GM12864 (cell line): ENCODE measurements around the gene IQGAP2.

Source experiments
- DNase-seq: peaks from one replicate; pipeline ENCODE4 v3.0.0-alpha.2; 2011; ENCODE audit warnings: low read depth
- H3K4me3 ChIP-seq: 2 replicates; pipeline ENCODE4 v1.5.1; 2011; ENCODE audit warnings: mild to moderate bottlenecking, low read depth, low read length, control low read depth
- CTCF ChIP-seq: IDR thresholded peaks from 2 replicates; pipeline ENCODE4 v1.5.1; 2011; ENCODE audit warnings: low read depth, mild to moderate bottlenecking, moderate library complexity, low read length, control low read depth, inconsistent platforms; ENCODE audit errors: missing control alignments

Gene IQGAP2

GRCh38 chr5:76652809-76653414 lies 249.8 kb downstream of the IQGAP2 start:
- no peak for TF ChIP-seq CTCF
- H3K4me3 ChIP-seq: no peak overlapping the region
- no peak for DNase-seq

- TF ChIP-seq CTCF: no peak
- DNase-seq: no peak
- no peak overlapping the region for H3K4me3 ChIP-seq
Observed at GRCh38 chr5:76657091-76657490, 254.0 kb downstream of the IQGAP2 start.

GRCh38 chr5:76657683-76658311 lies 254.7 kb downstream of the IQGAP2 start:
- no peak overlapping the region for H3K4me3 ChIP-seq
- DNase-seq: no peak
- TF ChIP-seq CTCF: no peak

- TF ChIP-seq CTCF: no peak
- DNase-seq: no peak
- no peak overlapping the region for H3K4me3 ChIP-seq
Observed at GRCh38 chr5:76660360-76660759, 257.3 kb downstream of the IQGAP2 start.

- TF ChIP-seq CTCF: no peak
- H3K4me3 ChIP-seq: no peak overlapping the region
Observed at GRCh38 chr5:76662521-76662920, 259.4 kb downstream of the IQGAP2 start.

GRCh38 chr5:76663573-76663972 lies 260.5 kb downstream of the IQGAP2 start:
- DNase-seq: no peak
- H3K4me3 ChIP-seq: no peak overlapping the region
- no peak for TF ChIP-seq CTCF

More at GRCh38 chr5:76662521-76662920, 259.4 kb downstream of the IQGAP2 start:
- no peak for DNase-seq

- no peak for TF ChIP-seq CTCF
- DNase-seq: no peak
- H3K4me3 ChIP-seq: no peak overlapping the region
Observed at GRCh38 chr5:76664079-76664478, 261.0 kb downstream of the IQGAP2 start.
